Retinal pigment epithelial cell (primary cell): ENCODE measurements around the gene NMNAT2.

Experiments
- DNase-seq: peaks from one replicate; pipeline ENCODE4 v3.0.0-alpha.2; 2010; ENCODE audit warnings: low read depth
- H3K4me3 ChIP-seq: 2 replicates; pipeline ENCODE4 v1.5.1; 2011; ENCODE audit warnings: mild to moderate bottlenecking, low read length, control low read depth, moderate library complexity
- TF ChIP-seq, protein P1 (sequence below): conservative IDR thresholded peaks from 2 replicates; pipeline ENCODE4 v1.5.1; 2011; ENCODE audit warnings: low read depth, low read length, control low read depth, inconsistent platforms

NMNAT2 gene

DNA sequence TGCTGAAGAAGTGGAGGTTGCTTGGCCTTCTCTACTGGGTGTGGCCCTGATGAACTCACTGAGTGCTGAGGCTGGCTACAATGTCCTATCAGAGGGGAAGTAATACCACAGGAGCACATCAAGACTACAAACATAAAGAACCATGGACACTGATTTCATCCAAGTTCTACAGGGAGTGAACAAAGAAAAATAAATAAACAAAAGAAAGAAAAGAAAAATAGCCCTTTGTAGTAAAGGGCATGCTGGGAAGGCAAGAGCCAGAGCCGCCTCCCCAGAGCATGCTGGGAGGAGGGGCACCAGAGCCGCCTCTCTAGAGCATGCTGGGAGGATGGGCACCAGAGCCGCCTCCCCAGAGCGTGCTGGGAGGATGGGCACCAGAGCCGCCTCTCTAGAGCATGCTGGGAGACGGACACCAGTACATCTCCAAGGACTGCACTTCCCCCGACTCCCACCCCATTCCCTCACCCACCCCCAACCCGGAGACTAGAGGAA is 166.2 kb downstream of the NMNAT2 start:
- no peak for DNase-seq
- H3K4me3 ChIP-seq = no peak overlapping the region

DNA sequence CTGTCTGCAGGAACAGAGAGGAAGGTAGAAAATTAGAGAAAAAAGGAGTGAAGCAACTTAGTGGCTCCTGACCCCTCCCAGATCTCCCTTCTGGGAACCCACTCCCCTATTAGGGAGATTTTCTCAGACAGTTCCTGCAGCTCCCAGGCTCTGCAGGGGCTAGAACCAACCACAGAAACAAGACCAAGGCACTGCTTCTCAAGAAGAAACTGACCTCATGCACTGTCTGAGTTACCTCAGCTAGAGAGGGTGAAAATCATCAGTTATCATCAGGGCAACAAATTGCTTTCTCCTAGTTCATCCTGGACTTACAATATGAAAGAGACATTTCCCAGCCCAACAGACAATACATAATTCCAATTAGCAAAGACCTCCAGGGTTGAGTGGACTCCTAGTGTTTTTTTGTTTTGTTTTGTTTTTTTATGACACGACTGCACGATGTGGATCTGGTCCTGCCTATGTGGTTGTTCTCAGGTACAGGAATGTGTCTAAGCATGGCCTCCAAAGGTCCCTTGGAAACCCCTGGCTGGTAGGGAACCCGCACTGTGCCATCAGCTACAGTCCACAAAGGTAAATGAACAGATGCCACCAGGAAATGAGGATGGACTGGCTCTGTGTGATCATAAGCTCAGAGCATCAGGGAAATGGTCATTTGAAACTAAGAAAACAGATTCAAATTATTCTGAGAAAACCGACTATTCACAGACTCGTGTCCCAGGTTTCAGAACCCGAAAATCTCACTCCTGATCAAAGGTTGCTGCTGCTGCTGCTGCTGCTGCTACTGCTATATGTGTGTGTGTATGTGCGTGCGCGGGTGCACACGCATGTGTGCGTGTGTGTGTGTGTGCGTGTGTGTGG is 166.8 kb downstream of the NMNAT2 start:
- TF ChIP-seq, protein P1, sequence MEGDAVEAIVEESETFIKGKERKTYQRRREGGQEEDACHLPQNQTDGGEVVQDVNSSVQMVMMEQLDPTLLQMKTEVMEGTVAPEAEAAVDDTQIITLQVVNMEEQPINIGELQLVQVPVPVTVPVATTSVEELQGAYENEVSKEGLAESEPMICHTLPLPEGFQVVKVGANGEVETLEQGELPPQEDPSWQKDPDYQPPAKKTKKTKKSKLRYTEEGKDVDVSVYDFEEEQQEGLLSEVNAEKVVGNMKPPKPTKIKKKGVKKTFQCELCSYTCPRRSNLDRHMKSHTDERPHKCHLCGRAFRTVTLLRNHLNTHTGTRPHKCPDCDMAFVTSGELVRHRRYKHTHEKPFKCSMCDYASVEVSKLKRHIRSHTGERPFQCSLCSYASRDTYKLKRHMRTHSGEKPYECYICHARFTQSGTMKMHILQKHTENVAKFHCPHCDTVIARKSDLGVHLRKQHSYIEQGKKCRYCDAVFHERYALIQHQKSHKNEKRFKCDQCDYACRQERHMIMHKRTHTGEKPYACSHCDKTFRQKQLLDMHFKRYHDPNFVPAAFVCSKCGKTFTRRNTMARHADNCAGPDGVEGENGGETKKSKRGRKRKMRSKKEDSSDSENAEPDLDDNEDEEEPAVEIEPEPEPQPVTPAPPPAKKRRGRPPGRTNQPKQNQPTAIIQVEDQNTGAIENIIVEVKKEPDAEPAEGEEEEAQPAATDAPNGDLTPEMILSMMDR = no peak
- H3K4me3 ChIP-seq = no peak overlapping the region
- DNase-seq = no peak

More for the DNA sequence above, 166.2 kb downstream of the NMNAT2 start:
- TF ChIP-seq, protein P1 = no peak

DNA sequence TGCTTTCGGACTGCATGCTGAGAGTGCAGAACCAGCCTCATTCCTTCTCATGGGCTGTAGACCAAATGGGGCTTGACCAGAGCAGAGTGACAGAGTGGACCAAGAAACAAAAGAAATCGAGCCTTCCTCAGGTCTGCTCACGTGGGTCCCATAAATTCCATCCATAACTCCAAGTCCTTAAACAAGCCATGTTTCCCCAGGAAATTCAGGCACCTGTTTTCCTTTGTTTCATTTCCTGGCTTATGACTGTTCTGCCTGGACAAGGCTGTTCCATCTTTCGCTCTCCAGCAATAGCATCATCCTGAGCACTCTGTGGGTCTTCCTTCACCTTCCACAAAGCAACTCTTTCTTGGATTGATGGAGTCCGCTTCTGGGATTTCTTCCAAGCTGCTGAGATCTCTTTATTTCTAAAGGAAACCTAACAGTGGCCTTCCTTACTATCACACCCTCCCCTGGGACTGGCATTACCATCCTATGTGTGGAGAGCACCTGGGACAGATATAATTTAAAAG is 168.2 kb downstream of the NMNAT2 start:
- no peak for DNase-seq
- H3K4me3 ChIP-seq = no peak overlapping the region
- TF ChIP-seq, protein P1 = no peak

DNA sequence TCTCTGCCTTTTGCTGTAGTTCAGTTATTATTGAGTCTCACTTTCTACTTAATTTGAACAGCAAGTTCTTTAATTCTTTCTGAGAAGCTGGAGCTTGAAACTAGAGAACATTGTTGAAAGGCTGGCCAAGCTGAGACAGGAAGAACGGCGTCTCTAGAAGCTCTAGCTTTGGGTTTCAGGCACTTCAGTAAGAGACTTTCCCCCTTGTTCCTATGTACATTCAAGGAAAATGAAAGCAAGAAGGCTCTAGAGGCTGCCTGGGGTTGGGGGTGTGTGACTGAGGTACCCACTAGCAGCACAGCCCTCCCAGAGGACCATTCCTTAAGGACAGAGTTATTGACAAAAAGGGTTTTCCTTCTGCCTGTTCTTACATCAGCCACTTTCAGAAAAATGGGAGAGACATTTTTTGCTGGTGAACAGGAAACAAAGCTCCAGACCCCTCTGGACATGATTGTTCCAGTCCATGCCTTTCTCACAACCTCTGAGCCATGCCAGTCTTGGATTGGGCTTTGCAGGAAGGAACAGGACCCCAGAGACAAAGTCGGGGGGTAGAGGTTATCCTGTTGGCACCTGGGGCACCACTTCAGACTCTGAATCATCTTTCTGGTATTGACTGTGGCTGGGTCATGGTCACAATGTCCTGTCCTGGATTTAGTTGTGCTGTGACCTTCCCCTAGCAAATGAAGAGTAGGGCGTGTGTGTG is 169.0 kb downstream of the NMNAT2 start:
- no peak overlapping the region for H3K4me3 ChIP-seq
- TF ChIP-seq, protein P1 = no peak
- no peak for DNase-seq

DNA sequence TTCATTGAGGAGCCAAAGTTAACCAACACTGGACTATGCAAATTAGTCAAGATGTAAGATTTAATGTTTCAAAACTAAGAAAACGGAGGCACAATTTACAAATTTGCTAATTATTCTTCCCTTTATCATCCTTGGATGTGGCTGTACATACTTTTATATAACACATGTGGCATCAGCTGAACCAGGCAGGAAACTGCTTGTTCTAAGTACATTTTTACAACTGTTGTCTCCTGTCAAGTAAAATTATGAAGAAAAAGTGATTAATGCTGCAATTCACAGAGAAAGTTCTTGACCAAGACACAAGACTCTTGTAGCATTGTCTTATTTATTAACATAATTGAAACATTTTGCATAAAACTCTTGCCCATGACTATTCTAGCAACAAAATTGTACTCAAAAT is 170.2 kb downstream of the NMNAT2 start:
- DNase-seq = no peak
- H3K4me3 ChIP-seq = no peak overlapping the region
- TF ChIP-seq, protein P1 = no peak

DNA sequence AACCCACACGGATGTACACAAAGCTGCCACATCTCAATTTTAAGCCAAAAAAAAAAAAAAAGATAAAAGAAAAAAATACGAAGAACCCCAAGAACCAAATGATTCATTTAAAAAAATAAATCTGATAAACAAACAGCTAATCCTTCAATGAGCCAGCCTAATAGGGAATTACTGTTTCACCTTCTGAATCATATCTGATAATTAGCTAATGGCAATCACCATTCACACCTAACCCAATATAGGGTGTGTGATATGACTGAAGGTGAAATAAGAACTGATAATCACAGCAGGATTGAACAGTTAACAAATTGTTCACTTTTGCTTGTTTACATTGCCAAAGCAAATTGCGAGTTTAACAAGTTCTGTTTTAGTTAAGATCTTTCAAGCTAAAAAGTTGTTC is 170.7 kb downstream of the NMNAT2 start:
- no peak for DNase-seq
- no peak overlapping the region for H3K4me3 ChIP-seq
- TF ChIP-seq, protein P1 = no peak
